ENCODE measurements around the gene LPAR2. TPM values are rescaled to one million over a fixed set of nuclear protein-coding genes. Genes with fewer than 3 reads are reported as not detected.
"Not testable (repeated sequence)": the region's sequence is repeated elsewhere in the genome, so short reads cannot be mapped to it uniquely, and the experiment has no call there.

LPAR2 gene
- total and polyA plus RNA-seq, 10 of the 15 experiments (the other 5 are each of a cell fraction or from before 2014, with no cell fraction given), result 0.98 to 23.8 (median 10.2) TPM

GRCh38 chr19:19668230-19669012 is 40.4 kb upstream of the LPAR2 start, which contains the start of gene ZNF101 (continued):
- TF ChIP-seq NR2C2 (IDR thresholded peaks at IDR 0.05; ENCODE audit: borderline replicate concordance, control insufficient read depth, insufficient read length, low read depth) (no peak), SMARCA5 (IDR thresholded peaks at IDR 0.05) (no peak), EZH2 (IDR thresholded peaks at IDR 0.05; ENCODE audit: borderline replicate concordance, control insufficient read depth, low read depth, low read length) (no peak), IRF3 (IDR thresholded peaks at IDR 0.05) (peak; percentile 84), IKZF1 (conservative IDR thresholded peaks at IDR 0.05) (peak; percentile 76), ATF3 (IDR thresholded peaks at IDR 0.05; ENCODE audit: borderline replicate concordance, extremely low read depth, low read depth, low read length) (no peak)

GRCh38 chr19:19665420-19665948 is 37.5 kb upstream of the LPAR2 start:
- intact Hi-C loops (cut with micrococcal nuclease; ENCODE audit: unreplicated experiment) (loop anchor here (5.0 to 10.0 kb wide), 2 partner anchors 67 to 239 kb away; partner anchors contain the start of genes ZNF14 and ZNF93), in situ Hi-C loops (cut with MboI) (loop anchor here (5.0 to 10.0 kb wide), 2 partner anchors 112 to 1359 kb away; partner anchors contain the start of gene ZNF430)
- H3K9me3 ChIP-seq (replicated peaks; ENCODE audit: control insufficient read depth, insufficient read depth, low read length); DNase-seq (ENCODE audit: low read depth, low spot score); FAIRE-seq; H3K9ac ChIP-seq (ENCODE audit: control insufficient read depth, insufficient read depth, low read length); SMC1A ChIA-PET (ENCODE audit: uncharacterized antibody, unreplicated experiment); H4K20me1 ChIP-seq (ENCODE audit: control insufficient read depth, insufficient read depth); H2AFZ ChIP-seq (ENCODE audit: control insufficient read depth, low read depth, low read length); BruUV-seq (replicated peaks); H3K27me3 ChIP-seq (replicated peaks in 1 of 2; ENCODE audit: control insufficient read depth in 2 of 2, insufficient read depth in 2 of 2, low read length in 1 of 2); RAD21 ChIA-PET (ENCODE audit: unreplicated experiment); H3K27ac ChIP-seq (ENCODE audit: control insufficient read depth, insufficient read depth); ATAC-seq; H3K4me3 ChIP-seq; H3K36me3 ChIP-seq (ENCODE audit: control insufficient read depth in 2 of 2, insufficient read depth in 2 of 2, low read length in 1 of 2); H3K4me2 ChIP-seq (ENCODE audit: control insufficient read depth, insufficient read depth): not testable (repeated sequence)
- H3K79me2 ChIP-seq (ENCODE audit: control insufficient read depth, insufficient read depth, low read length), result peaks cover 47% of the 10 kb centered on the region
- ChIA-PET POLR2A (interaction anchor here (1.2 to 1.3 kb wide), 3 partner anchors 58 to 236 kb away, joined by 3 to 5 read pairs (median 4); partner anchors contain the start of genes ZNF253 and ZNF93), CTCF (interaction anchor here (0.9 kb wide), 1 partner anchor 69 kb away, joined by 3 read pairs; no protein-coding TSS in a partner anchor)
- H3K4me1 ChIP-seq (ENCODE audit: control insufficient read depth, insufficient read depth, low read length), result peaks cover 11% of the 10 kb centered on the region
- WGBS (ENCODE audit: insufficient coverage, insufficient replicate concordance, low lambda C conversion rate, missing lambda C conversion rate), result 97% methylated on average over 22 of the region's 22 CpGs

Measured in GM12878 (cell line).